ENCODE measurements around the gene PRRC2B.
"Not testable (repeated sequence)": the region's sequence is repeated elsewhere in the genome, so short reads cannot be mapped to it uniquely, and the experiment has no call there.

- TF ChIP-seq, protein P1, sequence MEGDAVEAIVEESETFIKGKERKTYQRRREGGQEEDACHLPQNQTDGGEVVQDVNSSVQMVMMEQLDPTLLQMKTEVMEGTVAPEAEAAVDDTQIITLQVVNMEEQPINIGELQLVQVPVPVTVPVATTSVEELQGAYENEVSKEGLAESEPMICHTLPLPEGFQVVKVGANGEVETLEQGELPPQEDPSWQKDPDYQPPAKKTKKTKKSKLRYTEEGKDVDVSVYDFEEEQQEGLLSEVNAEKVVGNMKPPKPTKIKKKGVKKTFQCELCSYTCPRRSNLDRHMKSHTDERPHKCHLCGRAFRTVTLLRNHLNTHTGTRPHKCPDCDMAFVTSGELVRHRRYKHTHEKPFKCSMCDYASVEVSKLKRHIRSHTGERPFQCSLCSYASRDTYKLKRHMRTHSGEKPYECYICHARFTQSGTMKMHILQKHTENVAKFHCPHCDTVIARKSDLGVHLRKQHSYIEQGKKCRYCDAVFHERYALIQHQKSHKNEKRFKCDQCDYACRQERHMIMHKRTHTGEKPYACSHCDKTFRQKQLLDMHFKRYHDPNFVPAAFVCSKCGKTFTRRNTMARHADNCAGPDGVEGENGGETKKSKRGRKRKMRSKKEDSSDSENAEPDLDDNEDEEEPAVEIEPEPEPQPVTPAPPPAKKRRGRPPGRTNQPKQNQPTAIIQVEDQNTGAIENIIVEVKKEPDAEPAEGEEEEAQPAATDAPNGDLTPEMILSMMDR (IDR thresholded peaks at IDR 0.05), result not testable (repeated sequence)
- not testable (repeated sequence) for TF ChIP-seq POLR2A (IDR thresholded peaks at IDR 0.05)
These were observed 48.9 kb upstream of the PRRC2B start for GRCh38 chr9:131344931-131345535.

Measured in lower leg skin (tissue), 3 donors.